GM12872 (cell line): Measurements from ENCODE around the gene KDM1A.

ENCODE experiments used
- TF ChIP-seq, protein P1 (sequence below): IDR thresholded peaks from 3 replicates; pipeline ENCODE4 v1.5.1; 2011; ENCODE audit warnings: low read depth, mild to moderate bottlenecking, low read length, moderate library complexity; ENCODE audit not compliant: insufficient read depth

The KDM1A gene

DNA sequence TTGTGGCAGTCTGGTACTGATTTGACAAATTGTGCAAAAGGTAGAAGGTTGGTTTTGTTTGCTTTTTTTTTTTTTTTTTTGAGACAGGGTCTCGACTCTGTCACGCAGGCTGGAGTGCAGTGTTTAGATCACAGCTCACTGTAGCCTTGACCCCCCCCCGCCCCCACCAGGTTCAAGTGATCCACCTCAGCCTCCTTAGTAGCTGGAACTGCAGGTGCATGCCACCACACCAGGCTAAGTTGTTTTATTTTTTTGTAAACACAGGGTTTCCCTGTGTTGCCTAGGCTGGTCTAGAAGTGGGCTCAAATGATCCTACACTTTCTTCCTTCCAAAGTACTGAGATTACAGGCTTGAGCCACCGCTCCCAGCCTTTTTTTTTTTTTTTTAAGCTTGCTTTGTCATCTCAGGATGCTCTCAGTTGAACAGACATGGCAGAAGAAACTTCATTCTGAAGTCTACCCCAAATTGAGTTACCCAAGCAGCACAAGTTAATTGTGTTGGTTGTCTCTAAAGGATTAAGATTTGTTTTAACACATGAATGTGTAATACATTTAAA is 8.2 kb downstream of the KDM1A start:
- TF ChIP-seq, protein P1, sequence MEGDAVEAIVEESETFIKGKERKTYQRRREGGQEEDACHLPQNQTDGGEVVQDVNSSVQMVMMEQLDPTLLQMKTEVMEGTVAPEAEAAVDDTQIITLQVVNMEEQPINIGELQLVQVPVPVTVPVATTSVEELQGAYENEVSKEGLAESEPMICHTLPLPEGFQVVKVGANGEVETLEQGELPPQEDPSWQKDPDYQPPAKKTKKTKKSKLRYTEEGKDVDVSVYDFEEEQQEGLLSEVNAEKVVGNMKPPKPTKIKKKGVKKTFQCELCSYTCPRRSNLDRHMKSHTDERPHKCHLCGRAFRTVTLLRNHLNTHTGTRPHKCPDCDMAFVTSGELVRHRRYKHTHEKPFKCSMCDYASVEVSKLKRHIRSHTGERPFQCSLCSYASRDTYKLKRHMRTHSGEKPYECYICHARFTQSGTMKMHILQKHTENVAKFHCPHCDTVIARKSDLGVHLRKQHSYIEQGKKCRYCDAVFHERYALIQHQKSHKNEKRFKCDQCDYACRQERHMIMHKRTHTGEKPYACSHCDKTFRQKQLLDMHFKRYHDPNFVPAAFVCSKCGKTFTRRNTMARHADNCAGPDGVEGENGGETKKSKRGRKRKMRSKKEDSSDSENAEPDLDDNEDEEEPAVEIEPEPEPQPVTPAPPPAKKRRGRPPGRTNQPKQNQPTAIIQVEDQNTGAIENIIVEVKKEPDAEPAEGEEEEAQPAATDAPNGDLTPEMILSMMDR, result no peak

DNA sequence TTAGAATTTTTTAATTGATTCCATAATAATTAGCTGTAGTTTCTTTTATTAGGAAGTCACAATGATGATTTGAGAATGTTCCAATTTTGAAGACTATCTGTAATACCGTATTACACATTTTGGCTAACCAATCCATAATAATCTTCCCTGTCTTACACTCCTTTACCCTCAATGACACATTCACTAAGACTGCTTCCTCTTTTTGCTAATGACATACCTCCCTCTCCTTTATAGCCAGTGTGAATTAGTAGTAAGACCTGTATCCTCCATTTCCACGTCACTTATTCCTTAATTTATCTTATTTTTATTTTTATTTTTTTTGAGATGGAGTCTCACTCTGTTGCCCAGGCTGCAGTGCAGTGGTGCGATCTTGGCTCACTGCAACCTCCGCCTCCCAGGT is 10.1 kb downstream of the KDM1A start:
- TF ChIP-seq, protein P1, result no peak

DNA sequence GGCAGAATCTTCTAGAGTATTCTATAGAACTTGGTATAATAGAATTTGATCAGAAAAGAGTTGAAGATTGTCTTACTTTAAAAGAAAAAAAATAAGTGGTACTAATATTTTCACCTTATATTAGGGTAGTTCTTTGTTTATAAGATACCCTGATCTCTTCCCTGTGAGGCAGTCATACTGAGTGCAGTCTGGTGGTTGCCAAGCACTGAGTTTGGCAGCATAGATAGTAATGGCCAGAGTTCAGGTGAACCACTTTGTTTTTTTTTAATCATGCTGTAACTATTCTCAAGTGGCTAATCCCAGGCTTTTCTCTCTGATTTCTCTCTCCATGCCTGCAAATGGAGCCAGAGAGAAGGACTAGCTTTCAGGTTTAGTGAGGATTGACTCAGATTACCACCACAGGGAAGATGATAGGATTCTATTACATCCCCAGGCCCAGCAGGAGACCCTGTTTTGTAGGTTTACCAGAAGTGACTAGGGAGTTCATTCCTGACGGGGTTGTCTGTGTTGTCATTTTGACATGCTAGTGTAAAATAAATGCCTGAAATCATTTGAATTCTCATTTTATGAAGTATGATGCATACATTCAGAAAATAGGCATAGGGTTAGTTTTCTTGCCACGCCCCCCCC is 16.7 kb downstream of the KDM1A start:
- TF ChIP-seq, protein P1, result no peak

DNA sequence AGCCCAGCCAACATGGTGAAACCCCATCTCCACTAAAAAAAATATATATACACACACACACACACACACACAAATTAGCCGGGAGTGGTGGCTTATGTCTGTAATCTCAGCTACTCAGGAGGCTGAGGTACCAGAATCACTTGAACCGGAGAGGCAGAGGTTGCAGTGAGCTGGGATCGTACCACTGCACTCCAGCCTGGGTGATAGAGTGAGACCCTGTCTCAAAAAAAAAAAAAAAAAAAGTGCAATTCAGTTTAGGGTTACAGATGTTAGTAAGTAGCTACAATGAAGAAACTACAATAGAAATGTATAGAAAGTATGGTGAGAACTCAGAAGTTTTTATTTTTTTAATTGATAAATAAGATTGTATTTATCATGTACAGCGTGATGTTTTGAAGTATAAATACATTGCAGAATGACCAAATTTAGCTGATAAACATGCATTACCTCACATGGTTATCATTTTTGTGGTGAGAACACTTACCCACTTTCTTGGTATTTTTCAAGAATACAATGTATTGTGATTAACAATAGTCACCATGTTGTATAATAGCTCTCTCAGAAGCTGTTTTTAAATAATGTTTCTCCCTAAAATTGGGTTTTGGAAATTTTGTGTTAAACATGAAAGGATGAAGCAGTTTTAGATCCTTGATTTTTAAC is 17.9 kb downstream of the KDM1A start:
- TF ChIP-seq, protein P1, result no peak

DNA sequence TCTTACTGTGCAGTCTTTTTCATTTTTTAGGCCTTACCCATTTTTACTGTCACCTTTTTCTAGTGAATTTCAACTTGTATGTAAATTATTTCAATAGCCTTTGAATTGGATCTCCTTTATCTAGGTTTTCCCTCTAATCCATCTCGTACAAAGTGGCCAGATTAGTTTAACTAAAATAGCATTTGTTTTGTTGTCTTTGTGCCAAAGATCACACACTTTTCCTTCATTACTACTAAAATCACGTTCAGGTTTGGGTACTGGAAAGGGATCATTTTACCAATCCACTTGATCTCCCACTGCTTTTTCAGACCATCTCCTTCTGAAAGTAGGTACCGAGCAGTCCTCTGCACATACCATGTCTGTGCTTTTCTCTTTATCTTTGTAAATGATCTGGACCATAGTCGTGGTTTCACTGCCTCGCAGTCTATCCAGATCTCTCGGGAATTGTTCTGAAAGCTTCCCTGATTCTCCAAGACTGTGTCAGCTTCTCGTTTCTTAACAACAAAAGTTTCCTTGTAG is 20.1 kb downstream of the KDM1A start:
- TF ChIP-seq, protein P1, result no peak

DNA sequence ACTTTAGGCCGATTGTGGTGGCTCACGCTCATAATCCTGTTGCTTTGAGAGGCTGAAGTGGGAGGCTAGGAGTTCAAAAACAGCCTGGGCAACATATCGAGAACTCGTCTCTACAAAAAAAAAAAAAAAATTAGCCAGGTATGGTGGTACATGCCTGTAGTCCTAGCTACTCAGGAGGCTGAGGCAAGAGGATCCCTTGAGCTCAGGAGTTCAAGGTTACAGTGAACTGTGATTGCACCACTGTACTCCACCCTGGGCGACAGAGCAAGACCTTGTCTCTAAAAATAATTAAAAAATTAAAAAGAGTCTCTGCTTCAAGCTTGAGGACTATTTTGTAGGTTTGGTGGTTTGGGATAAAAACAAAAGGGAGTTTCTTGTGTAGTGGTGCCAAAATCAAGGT is 21.2 kb downstream of the KDM1A start:
- TF ChIP-seq, protein P1, result no peak

DNA sequence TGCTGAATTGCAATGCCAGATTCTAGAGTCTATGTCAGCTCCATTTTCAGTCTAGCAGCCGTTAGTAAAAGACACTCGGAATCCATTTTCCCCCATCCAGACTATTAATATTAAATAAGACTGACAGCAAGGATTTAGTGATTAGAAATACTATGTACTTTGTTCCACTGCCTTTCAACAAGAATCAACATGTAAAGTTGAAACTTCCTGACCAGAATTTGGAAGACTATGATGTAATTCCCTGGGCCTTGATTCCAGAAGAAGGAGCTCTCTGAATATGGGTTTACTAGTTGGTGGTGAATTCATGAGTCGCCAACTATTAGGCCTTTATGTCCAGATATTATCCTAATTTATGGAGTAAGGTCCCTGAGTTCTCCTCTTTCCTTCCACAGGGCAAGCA is 24.8 kb downstream of the KDM1A start:
- TF ChIP-seq, protein P1, result no peak
